HepG2 (cell line): ENCODE measurements around the gene AVPR2. TPM values are rescaled to one million over a fixed set of nuclear protein-coding genes. Genes with fewer than 3 reads are reported as not detected.
A peak's percentile ranks its signal among the peaks of the same experiment; 100 is the strongest.

Experiments used
- CERS6 ChIP-seq: sonication (generic); formaldehyde crosslinking; IDR thresholded peaks from 2 replicates; pipeline ENCODE4 v1.5.0; 2020; ENCODE audit warnings: missing genetic modification reagents
- GPN1 ChIP-seq: sonication (generic); formaldehyde crosslinking; IDR thresholded peaks from 2 replicates; pipeline ENCODE4 v1.5.1; 2020; ENCODE audit warnings: missing genetic modification reagents, borderline replicate concordance
- GTF2F1 ChIP-seq: fragments of 150-350 bp; IDR thresholded peaks from 2 replicates; pipeline ENCODE4 v1.6.1; 2014; ENCODE audit warnings: low read length
- HMGA1 ChIP-seq: sonication (generic); formaldehyde crosslinking; conservative IDR thresholded peaks from 2 replicates; pipeline ENCODE4 v1.4.0; 2020; ENCODE audit warnings: missing genetic modification reagents
- MTA1 ChIP-seq: sonication (generic); formaldehyde crosslinking; IDR thresholded peaks from 2 replicates; pipeline ENCODE4 v1.4.0; 2020; ENCODE audit warnings: missing genetic modification reagents, mild to moderate bottlenecking, borderline replicate concordance
- POLR2AphosphoS5 ChIP-seq: IDR thresholded peaks from 2 replicates; pipeline ENCODE4 v1.6.1; 2012; ENCODE audit warnings: low read depth, low read length
- REST ChIP-seq, 2 experiments: IDR thresholded peaks; 2 replicates each; pipeline ENCODE4 v1.6.1; 2011 to 2012; ENCODE audit warnings: low read length in 2 of 2, borderline replicate concordance in 1 of 2, low read depth in 1 of 2, mild to moderate bottlenecking in 1 of 2, moderate library complexity in 1 of 2
- SCMH1 ChIP-seq: sonication (generic); formaldehyde crosslinking; IDR thresholded peaks from 2 replicates; pipeline ENCODE4 v1.9.0; 2021; ENCODE audit warnings: missing genetic modification reagents, mild to moderate bottlenecking, borderline replicate concordance
- SRF ChIP-seq: IDR thresholded peaks from 2 replicates; pipeline ENCODE4 v1.6.1; 2011; ENCODE audit warnings: mild to moderate bottlenecking, low read depth, low read length, moderate library complexity
- ZBTB37 ChIP-seq: sonication (generic); formaldehyde crosslinking; IDR thresholded peaks from 2 replicates; pipeline ENCODE4 v1.4.0; 2020; ENCODE audit warnings: mild to moderate bottlenecking, missing genetic modification reagents
- ZBTB4 ChIP-seq: sonication (generic); formaldehyde crosslinking; IDR thresholded peaks from 2 replicates; pipeline ENCODE4 v1.4.0; 2020; ENCODE audit warnings: missing genetic modification reagents, mild to moderate bottlenecking, borderline replicate concordance
- ZNF503 ChIP-seq: sonication (generic); formaldehyde crosslinking; IDR thresholded peaks from 2 replicates; pipeline ENCODE4 v1.4.0; 2020; ENCODE audit warnings: missing genetic modification reagents
- ZNF614 ChIP-seq: IDR thresholded peaks from 2 replicates; pipeline ENCODE4 v1.6.1; 2018; ENCODE audit warnings: missing biosample characterization, missing genetic modification reagents, inconsistent platforms, borderline replicate concordance
- polyA plus RNA-seq, 8 experiments: library from polyadenylated mRNA; depleted of rRNA in 3 of 8; stranded (reverse) in 7 of 8; unstranded in 1 of 8; fragments of >200 nt; fragmentation: Illumina TruSeq in 4 of 8; extraction: Trizol in 4 of 8; gene quantifications; 2 replicates each; pipeline versions ENCODE4 v1.2.1 to v1.2.3, GENCODE V29; 2011 to 2016; ENCODE audit warnings: low read depth in 4 of 8, missing spikeins in 1 of 8, mixed read lengths in 1 of 8; ENCODE audit not compliant: insufficient read depth in 1 of 8
- total RNA-seq, 5 experiments: library from RNA; depleted of rRNA; stranded (reverse); fragments of >200 nt; fragmentation: Illumina TruSeq; extraction: Trizol; gene quantifications; 2 replicates each; pipeline ENCODE4 v1.2.3, GENCODE V29; 2016; ENCODE audit warnings: low read depth in 1 of 5

Gene AVPR2
- total and polyA plus RNA-seq, 2 of the 13 experiments (the other 11 are each of a cell fraction or from before 2014, with no cell fraction given) = not detected

- TF ChIP-seq ZBTB4 (CRISPR knock-in tag) (no peak), ZNF614 (CRISPR knock-in tag) (peak; percentile 23; the same call in 1 of the 2 replicates), MTA1 (CRISPR knock-in tag) (no peak), POLR2AphosphoS5 (no peak), CERS6 (CRISPR knock-in tag) (no peak), SRF (no peak), GTF2F1 (no peak), REST (IDR thresholded peaks at IDR 0.05; ENCODE audit: borderline replicate concordance in 1 of 2, low read depth in 1 of 2, low read length in 2 of 2) (peak in 1 of 2 experiments; percentile 25; a peak in 1 of 4 replicates), ZNF503 (CRISPR knock-in tag) (no peak), GPN1 (no peak), ZBTB37 (no peak), HMGA1 (no peak), SCMH1 (CRISPR knock-in tag) (no peak)
These were observed 42.7 kb downstream of the AVPR2 start (continued) for GRCh38 chrX:153947009-153947769.
